Measurements from ENCODE around the gene TNFAIP8L1.

- no peak for TF ChIP-seq CTCF (IDR thresholded peaks at IDR 0.05; ENCODE audit: borderline replicate concordance, extremely low read depth, low read length, poor library complexity, severe bottlenecking)
- TF ChIP-seq EZH2 (IDR thresholded peaks at IDR 0.05; ENCODE audit: borderline replicate concordance, low read depth, low read length, severe bottlenecking), result no peak
Observed at GRCh38 chr19:4609878-4610511, 29.3 kb upstream of the TNFAIP8L1 start.
